Kidney capillary endothelial cell (primary cell): ENCODE measurements around the gene DGKQ.

ENCODE experiments used
- DNase-seq: peaks from one replicate; pipeline ENCODE4 v3.0.0-alpha.2; 2018; ENCODE audit warnings: low spot score

DGKQ gene, protein sequence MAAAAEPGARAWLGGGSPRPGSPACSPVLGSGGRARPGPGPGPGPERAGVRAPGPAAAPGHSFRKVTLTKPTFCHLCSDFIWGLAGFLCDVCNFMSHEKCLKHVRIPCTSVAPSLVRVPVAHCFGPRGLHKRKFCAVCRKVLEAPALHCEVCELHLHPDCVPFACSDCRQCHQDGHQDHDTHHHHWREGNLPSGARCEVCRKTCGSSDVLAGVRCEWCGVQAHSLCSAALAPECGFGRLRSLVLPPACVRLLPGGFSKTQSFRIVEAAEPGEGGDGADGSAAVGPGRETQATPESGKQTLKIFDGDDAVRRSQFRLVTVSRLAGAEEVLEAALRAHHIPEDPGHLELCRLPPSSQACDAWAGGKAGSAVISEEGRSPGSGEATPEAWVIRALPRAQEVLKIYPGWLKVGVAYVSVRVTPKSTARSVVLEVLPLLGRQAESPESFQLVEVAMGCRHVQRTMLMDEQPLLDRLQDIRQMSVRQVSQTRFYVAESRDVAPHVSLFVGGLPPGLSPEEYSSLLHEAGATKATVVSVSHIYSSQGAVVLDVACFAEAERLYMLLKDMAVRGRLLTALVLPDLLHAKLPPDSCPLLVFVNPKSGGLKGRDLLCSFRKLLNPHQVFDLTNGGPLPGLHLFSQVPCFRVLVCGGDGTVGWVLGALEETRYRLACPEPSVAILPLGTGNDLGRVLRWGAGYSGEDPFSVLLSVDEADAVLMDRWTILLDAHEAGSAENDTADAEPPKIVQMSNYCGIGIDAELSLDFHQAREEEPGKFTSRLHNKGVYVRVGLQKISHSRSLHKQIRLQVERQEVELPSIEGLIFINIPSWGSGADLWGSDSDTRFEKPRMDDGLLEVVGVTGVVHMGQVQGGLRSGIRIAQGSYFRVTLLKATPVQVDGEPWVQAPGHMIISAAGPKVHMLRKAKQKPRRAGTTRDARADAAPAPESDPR

DNA sequence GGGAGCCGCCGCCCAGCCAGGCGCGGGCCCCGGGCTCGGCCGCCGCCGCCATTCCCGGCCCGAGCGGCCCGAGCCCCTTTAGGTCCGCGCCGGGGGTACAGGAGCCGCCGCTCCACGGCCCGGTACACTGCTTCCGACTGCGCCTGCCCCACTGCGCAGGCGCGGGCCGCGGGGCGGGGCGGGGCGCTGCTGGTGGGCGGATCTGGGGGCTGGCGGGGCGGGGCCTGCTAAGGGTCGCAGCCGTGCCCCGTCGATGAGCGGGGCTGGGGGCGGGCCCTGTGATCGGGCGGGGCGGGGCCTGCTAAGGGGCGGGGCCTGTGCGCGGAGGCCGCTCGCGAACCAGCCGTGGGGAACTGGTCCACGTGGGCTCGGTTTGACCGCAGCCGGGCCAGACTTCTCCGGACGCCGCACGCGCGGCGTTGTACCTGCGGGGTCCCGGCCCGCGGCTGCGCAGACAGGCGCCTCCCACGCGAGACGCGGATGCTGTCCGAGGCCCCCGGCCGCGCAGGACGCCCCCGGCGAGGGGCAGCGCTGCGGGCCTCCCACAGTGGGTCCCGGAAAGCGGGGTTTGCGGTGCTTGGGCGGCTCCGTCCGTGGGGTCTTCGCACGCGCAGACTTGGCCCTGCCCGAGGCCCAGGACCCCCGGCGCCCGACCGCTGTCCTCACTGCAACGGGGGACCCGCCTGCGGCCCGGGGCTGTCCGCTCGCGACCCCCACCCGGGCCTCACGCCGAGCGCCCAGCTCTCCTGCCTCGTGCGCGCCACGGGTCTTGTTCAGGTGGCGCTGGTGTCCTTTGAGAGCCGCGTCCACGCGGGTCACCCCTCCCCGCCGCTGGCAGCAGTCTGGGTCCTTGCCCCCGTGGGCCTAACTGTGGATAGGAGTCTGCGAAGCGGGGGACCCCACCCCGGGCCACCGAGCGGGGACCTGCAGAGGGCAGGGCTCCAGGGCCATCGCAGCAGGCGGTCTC lies at the start of gene DGKQ:
DGKQ (minus strand) TSS at position 139 of the 967 bp plus-strand sequence; CDS start at position 52, 87 bp downstream.
- peak; percentile 72 for DNase-seq

DNA sequence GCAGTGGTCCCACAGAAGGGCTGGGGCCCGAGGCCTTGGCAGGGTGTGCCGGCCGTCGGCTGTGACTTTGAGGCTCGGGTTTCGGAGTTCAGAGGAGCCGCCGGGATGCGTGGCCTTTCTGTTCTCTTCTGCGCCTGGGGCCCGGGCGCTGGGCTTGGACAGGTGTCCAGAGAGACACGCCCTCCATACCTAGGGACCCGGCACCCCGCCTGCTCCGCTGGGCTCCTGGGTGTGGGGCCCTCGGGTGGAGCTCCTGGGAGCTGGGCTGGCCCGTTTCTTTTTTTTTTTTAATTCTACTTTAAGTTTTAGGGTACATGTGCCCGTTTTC lies 49.3 kb upstream of the DGKQ start:
- DNase-seq = no peak

DNA sequence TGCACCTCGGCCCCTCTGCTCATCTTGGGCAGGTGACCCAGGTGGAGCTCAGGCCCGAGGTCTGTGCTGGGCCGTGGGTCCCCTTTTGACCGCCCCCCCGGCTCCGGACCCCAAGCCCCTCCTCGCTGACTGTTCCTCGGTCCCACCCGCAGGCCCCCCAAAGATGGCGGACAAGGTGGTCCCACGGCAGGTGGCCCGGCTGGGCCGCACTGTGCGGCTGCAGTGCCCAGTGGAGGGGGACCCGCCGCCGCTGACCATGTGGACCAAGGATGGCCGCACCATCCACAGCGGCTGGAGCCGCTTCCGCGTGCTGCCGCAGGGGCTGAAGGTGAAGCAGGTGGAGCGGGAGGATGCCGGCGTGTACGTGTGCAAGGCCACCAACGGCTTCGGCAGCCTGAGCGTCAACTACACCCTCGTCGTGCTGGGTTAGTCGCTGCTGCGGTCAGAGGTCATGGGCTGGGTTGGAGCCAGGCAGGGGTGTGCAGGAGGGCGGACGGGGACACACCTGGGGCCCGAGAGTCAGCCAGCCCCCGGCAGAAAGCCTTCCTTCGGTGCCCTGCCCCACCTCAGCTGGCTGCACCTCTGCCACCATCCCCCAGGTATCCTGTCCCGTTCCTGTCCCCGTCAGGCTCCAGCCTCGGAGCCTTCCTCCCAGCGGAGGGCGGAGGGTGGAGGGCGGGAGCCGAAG lies 48.8 kb upstream of the DGKQ start:
- no peak for DNase-seq

DNA sequence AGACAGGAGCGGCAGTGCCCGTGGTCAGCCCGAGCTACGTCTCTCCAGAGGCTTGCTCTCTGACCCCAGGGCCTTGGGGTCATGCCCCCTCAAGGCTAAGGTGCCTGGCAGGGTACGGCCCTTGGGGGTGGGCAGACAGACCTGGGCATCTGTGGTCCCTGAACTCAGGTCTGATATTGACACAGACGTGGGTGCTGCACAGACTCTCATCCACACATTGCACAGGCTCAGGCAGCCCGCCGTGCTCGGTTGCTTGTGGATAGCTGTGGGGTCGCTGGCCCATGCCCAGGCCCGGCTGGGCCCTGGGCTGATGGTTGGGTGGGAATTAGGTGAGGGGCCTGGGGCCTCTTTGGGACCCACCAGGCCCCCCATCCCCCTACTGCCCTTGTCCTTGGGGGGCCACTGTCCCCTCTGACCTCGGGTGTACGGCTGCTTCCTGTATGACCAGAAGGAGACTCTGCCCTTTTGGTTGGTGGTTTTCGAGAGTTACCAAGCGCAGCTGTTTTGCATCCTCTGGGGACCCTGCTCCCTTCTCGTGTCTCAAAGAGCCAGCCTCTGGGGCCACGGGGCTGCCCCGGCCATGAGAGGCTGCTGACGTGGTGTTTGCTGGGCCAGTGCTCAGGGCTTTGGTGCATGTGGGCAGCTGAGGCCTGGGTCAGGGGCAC lies 48.1 kb upstream of the DGKQ start:
- no peak for DNase-seq

DNA sequence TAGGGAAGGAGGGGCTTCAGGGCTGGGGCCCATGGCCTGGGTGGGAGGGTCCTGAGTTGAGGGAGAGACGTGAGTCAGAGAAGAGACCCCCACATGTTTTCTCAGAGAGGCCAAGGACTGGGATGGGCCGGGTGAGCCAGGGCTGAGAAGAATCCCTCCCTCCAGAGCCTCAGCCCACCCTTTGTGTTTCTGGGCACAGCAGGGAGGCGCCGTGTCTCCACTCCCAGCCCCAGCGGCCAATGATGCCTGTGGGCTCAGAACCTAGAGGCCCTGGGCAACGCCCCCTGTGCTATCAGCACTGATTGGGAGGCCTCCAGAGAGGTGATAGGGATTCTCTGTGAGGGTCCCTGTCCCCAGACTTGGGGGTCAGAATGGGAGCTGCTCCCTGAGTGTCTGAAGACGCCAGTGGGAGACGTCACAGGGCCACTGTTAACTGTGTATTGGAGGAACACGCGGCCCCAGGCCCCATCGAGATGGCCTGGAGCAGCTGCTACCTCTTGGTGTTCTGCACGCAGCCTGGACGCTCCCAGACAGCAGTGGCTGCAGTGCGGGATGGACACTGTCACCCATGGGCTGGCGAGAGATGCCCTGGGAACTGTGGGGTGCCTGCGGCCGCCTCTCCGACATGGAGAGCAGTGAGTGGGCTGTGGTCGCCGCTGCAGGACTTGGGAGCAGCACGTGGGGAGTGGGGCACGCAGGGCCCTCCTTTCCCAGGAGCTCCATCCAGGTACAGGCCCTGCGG lies 46.5 kb upstream of the DGKQ start:
- no peak for DNase-seq

DNA sequence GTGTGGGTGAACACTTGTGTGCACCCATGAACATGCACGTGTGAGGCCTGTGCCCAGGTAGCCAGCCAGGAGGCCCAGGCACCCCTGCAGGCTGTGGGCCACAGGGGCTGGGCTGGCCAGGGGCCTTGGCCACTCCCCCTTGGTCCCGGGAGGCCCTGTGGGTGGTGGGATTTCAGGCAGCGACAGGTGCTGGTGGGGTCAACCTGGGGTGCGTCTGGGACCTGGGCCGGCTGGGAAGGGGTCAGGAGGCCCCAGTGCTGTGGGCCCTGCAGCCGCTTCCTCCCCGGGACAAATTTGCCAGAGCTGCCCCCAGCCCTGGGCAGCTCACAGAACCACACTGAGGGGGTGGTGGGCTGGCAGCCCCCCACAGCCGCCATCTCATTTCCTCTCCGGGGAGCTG lies 46.0 kb upstream of the DGKQ start:
- DNase-seq = no peak

DNA sequence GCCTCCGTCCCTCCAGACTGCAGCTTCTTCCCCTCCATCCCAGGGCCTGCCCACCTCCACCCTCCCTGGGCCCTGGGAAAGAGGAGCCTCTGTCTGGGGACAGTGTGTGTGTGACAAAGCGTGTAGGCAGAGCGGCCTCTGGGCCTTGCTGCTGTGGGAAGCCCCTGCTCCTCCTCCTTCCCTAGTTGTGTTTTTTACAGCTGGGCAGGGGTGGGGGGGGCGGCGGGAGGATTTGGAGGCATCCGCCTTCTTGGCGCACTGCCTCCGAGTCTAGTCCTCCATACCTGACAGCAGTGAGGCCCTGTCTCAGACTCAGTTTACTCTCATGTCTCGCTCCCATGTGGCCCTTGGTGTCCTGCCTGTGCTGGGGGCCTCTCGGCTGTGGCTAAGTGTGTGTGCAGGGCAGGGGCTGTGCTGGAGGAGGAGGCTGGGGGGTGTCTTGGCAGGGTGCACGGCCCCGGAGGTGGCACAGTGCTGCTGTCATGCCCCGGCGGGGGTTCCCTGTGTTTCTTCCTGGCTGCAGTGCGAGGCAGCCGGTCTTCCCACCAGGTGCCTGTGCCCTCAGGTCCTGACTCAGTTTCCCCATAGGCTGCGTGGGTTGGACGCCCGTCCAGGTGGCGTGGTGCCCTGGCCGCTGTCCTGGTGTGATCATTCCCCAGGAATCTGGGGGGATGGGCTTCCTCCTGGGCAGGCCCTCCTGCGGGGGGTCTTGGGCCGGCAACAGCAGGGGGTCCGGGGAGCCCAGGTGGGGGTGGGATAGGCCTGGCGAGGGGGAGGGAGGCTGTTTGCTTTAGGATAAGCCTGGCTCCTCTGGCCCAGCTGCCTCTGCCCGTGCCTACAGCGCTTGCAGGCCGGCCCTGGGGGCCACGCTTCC lies 45.0 kb upstream of the DGKQ start:
- no peak for DNase-seq

DNA sequence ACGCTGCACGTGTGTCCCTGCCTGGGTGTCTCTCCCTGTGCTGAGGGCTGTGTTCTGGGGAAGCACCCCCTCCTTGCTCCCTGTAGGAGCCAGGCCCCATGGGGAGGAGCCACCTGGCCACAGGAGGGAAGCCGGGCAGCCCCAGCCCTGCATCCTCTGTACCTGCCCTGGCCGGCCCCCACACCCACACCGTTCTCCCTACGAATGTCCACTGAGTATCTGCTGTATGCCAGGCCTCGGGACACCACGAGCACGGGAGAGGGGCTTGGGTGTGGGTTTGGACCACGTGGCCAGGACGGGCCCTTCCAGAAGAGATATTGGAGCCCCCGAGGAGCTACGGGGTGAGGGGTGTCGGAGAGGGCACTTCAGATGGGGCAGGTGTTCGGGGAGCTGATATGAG lies 44.3 kb upstream of the DGKQ start:
- DNase-seq = no peak

DNA sequence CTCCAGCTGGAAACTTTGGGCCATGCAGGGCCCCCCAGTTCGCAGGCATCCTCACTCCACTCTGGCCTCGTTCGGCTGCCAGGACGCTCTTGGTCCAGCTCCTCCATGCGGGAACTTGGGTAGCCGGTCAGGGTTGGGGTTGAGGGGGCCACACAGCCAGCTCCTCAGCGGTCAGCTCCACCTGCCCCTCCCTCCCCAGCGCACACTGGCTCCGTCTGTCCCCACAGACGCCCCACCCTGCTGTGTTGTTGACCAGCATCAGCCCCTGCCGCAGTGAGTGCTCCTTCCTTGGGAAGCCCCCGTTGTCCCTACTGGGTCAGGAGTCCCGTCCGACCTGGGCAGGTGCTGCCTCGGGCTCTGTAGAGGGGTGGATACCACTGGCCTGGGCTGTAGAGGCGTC lies 43.8 kb upstream of the DGKQ start:
- DNase-seq = no peak

DNA sequence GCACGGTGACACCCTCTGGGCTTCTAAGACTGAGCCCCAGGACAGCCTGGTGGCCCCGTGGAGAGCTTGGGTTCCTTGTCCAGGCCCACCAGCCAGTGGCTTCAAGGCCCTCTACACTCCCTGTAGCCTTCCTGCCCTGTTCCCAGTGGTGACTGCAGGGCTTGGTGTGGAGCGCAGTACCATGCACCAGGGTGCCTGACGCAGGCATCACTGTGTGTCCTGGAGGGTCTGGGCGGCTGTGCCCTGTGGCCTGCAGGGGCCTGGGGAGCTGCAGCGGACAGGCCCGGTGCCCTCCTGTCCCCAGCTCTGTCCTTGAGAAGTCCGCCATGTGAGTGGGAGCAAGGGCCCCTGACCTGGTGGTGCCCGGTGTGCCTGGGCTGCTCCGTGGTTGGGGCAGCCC lies 42.4 kb upstream of the DGKQ start:
- DNase-seq = no peak

DNA sequence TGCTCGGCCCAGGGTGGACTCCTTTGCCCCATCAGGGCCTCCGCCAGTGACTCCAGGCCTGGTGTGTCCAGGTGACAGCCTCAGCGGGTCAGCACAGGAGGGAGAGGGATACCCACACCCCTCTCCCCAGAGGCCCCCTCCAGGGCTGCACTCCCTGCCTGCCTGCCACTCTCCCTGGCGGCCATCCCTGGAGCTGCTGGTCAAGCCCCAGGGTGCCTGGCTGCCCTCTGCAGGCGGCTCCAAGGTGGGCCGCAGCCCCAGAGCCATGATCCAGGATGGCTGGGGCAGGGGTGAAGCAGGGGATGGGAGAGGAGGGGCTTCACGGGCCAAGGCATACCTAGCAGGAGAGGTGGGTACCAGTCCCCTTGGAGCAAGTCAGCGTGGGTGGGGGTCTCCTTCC lies 41.8 kb upstream of the DGKQ start:
- no peak for DNase-seq

DNA sequence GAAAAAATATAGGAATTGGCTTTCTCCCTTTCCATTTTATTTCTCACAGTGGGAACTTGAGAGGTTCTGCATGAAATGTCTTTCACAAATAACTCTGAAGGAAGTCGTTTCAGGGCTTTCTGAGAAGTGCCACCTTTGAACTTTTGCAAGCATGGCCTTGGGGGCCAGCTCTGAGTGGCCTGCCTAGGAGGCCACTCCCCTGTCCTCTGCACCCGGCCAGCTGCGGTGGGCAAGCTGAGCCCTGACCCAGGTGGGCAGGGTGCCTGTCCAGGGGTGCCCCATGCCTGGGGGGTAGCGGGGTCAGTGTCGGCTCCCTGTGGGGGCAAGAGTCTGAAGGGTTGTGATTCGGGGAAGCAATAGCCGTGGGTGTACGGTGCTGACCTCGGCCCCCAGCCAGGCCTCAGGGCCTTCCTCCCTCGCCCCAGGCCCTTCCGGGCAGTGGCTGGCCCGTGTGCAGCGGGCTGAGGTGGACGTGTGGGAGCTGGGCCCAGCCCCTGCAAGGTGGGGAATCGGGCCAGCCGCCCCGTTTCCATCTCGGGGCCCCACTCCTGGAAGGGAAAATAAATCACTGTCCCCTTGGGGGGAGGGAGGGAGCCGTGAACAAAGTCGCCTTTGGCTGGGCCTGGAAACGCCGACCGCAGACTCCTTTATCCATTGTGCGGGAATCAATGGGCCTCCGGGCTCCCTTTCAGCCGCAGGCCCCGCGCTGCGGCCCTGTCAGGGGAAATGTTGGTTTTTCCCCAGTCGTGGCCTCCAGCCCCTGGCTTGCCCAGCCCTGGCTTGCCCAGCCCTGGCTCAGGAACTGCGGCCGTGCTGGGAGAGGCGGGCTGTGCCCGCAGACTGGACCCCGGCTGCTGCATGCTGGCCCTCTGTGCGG lies 41.2 kb upstream of the DGKQ start:
- no peak for DNase-seq

DNA sequence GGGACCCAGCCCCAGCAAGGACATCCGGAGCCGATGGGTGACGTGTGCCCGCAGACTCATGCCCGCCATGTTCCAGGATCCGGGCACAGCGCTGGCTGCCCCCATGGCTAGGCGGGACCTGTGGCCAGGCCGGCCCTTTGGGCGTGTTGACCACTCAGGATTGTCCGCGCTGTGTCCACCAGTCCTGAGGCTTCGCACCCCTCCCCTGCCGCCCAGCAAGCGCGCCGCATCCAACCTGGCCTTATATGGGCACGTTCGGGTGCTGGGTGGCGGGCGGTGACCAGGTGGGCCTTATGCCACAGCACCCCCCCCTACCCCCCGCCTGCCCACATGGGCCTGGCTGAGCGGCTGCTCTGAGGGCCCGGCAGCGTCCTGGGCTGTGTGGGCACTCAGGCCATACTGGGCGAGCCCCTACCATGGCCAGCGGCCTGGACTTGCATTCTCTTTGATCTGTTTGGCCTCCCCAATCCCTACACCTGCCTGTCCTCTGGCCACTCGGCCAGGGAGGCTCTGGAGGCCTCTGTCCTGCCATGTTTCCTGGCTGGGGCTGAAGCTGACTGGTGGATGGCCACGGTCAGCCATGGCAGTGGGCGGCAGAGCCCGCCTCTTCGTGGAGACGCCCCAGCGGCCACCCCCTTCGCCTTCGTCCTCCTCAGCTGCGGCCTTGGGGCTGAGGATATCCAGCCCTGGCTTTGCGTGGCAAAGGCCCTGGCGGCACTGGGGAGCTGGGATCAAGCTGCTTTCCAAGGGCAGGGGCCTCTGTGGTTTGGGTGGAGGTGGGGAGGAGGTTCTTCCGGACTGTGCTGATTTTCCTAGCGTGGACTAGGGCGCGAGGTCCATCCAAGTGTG lies 40.1 kb upstream of the DGKQ start:
- DNase-seq = no peak

DNA sequence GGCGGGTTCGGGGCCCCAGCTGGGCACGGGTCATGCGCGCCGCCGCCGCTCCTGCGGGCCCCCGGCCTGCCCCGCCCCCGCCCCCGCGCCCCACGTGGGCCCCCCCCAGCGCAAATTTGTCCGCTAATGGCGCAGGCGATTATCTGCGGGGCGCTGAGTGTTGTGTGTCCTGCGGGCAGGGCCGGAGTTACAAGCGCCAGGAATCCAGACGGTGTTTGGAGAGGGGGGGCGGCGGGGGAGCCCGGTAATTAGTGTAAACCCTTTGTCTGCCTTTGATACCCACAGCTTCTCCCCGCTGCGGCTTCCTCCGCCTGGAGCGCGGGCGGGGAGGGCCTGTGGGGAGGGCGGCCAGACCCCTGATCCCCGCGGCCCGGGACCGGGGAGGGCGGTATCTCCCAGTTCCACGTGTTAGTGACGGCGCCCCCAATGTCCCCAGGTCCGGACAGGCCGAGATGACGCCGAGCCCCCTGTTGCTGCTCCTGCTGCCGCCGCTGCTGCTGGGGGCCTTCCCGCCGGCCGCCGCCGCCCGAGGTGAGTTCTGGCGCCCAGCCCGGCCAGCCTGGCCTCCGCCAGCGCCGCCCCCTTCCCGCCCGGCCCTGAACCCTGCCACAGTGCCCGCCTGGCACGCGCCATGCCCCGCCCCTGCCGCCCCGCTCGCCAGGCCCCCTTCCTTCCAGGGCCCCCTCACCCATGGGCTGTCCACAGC lies 38.8 kb upstream of the DGKQ start:
- no peak for DNase-seq

DNA sequence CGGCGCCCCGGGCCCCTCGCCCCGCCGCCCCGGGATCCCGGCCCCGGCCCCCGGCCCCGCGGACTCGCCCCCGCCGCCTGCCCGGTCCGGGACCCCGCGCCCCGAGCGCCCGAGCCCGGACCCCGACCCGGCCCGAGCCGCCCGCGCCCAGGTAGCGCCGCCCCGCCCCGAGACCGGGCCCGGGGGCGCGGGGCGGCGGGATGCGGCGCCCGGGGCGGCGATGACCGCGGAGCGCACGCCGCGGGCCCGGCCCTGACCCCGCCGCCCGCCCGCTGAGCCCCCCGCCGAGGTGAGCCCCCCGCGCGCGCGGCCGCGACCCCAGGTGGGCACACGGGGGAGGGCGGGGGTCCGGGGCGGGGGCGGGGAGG lies 38.3 kb upstream of the DGKQ start:
- DNase-seq = no peak

DNA sequence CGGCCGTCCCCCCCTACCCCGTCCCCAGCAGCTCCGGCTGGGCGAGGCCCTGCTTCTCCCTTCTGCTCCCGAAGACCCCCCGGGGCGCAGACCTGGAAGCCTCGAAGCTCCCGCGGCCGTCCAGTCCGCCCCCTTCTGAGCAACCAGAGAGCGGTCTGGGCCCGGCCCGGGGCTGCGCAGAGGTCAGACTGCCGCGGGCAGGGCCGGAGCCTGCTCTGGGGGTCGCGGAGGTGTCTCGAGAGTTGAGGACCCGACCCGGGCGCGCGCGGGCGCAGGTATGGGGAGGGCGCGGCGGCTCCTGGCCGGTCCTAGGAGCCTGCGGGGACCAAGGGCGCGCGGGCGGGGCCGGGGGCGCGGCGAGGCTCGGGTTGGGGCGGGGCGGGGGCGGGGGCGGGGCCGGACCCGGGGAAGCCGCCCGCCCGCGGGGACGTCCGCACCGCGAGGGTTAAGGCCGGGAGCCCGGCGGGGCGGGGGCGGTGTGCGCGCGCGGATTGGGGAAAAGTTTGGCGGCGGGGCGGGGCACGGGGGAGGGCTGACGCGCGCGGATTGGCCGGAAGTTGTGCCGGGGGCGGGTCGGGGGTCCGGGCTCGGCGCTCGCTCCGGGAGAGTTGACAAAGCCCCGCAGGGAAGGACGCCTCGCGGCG lies 37.8 kb upstream of the DGKQ start, which contains the start of gene FGFRL1:
FGFRL1 (plus strand) TSS at position 605 of the 644 bp plus-strand sequence. CDS start 860 bp downstream, outside the sequence.
- DNase-seq = peak; percentile 52
